Thyroid gland (tissue), 4 donors: ENCODE data around the gene LAMC3.

Experiments used
- POLR2A ChIP-seq, 2 donors: fragments of 450-650 bp; IDR thresholded peaks; one replicate each; pipeline ENCODE4 v1.6.1; 2017; ENCODE audit warnings: antibody characterized with exemption in 2 of 2, mild to moderate bottlenecking in 2 of 2, moderate library complexity in 1 of 2
- TF ChIP-seq, protein P1 (sequence below), 6 experiments: fragments of 200-600 bp in 3 of 6; fragments of 450-650 bp in 3 of 6; sonication (generic) in 3 of 6; IDR thresholded peaks; one replicate each; pipeline ENCODE4 v1.5.1; 2016 to 2019; ENCODE audit warnings: antibody characterized with exemption in 6 of 6, mild to moderate bottlenecking in 2 of 6, inconsistent platforms in 1 of 6, moderate library complexity in 1 of 6

DNA sequence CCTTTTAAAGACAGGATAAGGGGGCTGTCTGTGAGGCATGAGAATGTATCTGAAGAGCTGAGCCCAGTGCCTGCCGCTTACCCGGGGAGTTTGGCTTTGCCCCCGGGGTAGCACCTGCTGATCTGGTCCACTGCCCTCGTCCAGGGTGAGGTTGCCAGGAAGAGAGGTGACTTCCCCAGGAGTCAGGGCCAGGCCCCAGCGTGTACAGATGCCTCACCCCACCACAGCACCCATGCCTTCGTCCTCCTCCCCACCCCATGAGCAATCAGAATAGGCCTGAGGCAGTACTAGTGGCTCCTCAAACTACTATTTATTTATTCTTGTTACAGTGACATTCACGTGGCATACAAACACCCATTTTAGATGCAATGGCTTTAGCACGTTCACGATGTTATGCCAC lies 71.6 kb downstream of the LAMC3 start:
- TF ChIP-seq, protein P1, sequence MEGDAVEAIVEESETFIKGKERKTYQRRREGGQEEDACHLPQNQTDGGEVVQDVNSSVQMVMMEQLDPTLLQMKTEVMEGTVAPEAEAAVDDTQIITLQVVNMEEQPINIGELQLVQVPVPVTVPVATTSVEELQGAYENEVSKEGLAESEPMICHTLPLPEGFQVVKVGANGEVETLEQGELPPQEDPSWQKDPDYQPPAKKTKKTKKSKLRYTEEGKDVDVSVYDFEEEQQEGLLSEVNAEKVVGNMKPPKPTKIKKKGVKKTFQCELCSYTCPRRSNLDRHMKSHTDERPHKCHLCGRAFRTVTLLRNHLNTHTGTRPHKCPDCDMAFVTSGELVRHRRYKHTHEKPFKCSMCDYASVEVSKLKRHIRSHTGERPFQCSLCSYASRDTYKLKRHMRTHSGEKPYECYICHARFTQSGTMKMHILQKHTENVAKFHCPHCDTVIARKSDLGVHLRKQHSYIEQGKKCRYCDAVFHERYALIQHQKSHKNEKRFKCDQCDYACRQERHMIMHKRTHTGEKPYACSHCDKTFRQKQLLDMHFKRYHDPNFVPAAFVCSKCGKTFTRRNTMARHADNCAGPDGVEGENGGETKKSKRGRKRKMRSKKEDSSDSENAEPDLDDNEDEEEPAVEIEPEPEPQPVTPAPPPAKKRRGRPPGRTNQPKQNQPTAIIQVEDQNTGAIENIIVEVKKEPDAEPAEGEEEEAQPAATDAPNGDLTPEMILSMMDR (IDR thresholded peaks at IDR 0.05), result no peak
- no peak for TF ChIP-seq POLR2A (IDR thresholded peaks at IDR 0.05)
